A549 (cell line): ENCODE data around the gene NCOA1.

Source experiments
- CHD2 ChIP-seq: fragments of 150-350 bp; IDR thresholded peaks from 2 replicates; pipeline ENCODE4 v1.6.1; 2014; ENCODE audit warnings: low read length; ENCODE audit not compliant: partially characterized antibody
- CTCF ChIP-seq: fragments of >200 bp; sonication (Bioruptor Twin); formaldehyde crosslinking; IDR thresholded peaks from 3 replicates; pipeline ENCODE4 v1.5.1; 2016
- POLR2A ChIP-seq: IDR thresholded peaks from 2 replicates; pipeline ENCODE4 v1.6.1; 2012; ENCODE audit warnings: mild to moderate bottlenecking, low read length

- no peak for TF ChIP-seq CTCF
- no peak for TF ChIP-seq POLR2A
- TF ChIP-seq CHD2 = no peak
Observed at GRCh38 chr2:24632172-24632571, 141.1 kb downstream of the NCOA1 start.
